ENCODE data around the gene APPL2.

Gene APPL2

DNA sequence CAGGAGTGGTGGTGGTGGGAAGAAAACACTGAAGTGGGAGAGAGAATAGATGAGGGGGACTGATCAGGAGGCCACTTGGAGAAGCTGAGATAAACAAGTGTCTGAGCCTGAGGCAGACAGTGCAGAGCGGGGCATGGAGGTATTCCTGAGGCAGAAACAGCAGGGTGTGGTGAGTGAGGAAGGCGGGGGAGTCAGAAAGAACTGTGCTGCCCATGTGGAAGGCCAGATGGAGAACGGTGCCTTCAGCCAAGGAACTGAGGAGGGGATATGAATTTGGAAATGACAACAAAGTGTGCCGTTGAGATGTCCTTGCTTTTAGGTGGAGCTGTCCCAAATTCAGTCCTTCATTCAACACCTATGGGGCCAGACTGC is 13.7 kb downstream of the APPL2 start:
- DNase-seq, result no peak

GRCh38 chr12:105221583-105222283 is 14.2 kb downstream of the APPL2 start:
- no peak for DNase-seq

DNA sequence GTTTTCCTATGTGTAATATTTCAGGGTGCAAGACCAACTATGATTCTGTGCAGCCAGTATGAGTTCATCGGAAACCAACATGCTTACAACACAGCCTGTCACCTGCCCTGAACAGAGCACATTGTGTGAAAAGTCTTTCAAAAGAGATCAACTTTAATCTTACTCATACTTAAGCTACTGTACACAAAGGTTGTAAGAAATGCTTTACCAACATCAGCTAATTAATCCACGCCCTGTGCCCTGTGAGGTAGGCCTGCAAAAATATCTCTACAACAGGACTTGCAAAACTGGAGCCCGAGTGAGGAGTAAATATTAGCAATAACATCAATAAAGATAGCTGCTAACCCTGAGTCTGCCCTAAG is 15.1 kb downstream of the APPL2 start:
- no peak for DNase-seq

- no peak for DNase-seq
These were observed 15.6 kb downstream of the APPL2 start for GRCh38 chr12:105220150-105220928.

DNA sequence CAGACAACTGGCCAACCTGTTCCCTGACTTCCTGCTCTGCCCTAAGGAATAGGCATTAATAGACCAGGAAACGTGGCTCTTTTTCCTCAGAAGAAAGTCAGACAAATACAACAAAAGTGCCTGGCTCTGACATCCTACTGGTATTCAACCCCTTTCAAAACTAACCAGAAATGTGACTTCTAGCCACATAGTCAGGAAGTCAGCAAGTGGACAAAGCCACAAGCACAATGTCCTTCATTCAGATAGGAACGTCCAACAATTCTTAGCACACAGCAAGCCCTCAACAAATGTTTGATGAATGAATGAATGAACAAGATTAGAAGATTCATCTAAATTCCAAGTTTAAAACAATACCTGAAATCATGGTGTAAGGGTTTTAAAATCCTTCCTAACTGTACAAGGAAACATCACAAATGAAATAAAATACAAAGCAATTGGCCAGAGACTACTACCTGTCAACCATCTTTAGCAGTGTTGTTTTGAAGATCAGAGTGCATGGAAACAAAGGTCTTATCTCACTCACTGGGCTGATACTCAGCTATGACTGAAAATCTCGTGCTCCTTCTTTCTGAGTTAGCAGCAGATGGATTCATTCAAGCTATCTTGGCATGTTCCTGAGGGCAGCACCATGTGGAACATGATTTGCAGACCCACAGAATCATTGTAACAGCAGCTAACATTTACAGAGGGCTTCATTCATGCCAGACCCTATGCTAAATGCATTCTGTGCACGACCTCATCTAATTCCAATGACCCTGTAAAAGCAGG is 16.5 kb downstream of the APPL2 start:
- no peak for DNase-seq

GRCh38 chr12:105218434-105218833 is 17.5 kb downstream of the APPL2 start:
- DNase-seq, result no peak

- no peak for DNase-seq
These were observed 21.2 kb downstream of the APPL2 start for GRCh38 chr12:105214670-105215375.

DNA sequence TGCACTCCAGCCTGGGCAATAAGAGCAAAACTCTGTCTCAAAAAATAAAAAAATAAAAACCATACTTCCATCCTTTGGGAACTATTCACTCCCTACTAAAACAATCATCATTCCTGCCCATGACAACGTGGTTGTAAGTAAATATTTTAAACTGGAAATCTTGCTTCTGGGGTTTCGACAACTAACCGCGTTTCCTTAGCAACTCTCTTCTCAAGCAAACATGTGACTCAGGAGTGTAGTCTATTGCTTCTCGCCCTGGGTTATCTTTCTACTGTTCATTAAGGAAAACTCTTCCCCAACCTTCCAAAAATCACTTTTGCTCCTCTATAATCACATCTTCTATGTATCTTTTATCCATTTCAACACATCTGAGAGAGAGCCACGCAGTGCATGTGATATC is 21.8 kb downstream of the APPL2 start:
- no peak for DNase-seq

- DNase-seq, result no peak
These were observed 23.5 kb downstream of the APPL2 start for GRCh38 chr12:105212438-105212837.

DNA sequence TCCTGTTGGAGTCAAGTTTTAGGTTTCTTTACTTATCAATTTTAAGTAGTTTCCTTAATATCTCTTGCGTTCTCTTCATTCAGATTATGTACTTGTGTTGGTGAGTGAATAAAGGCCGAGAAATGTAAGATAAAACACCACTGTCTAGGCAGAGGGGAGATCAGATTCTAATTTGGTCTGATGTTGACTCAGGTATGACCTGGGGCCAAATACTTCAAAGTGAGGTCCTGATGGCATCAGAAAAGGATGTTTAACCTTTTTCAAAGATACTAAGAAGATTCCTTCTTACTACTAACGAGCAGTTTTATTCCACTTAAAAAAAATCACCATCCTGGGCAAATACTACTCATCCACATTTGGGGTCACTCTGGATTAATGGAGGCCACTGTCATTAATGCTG is 26.9 kb downstream of the APPL2 start:
- no peak for DNase-seq

DNA sequence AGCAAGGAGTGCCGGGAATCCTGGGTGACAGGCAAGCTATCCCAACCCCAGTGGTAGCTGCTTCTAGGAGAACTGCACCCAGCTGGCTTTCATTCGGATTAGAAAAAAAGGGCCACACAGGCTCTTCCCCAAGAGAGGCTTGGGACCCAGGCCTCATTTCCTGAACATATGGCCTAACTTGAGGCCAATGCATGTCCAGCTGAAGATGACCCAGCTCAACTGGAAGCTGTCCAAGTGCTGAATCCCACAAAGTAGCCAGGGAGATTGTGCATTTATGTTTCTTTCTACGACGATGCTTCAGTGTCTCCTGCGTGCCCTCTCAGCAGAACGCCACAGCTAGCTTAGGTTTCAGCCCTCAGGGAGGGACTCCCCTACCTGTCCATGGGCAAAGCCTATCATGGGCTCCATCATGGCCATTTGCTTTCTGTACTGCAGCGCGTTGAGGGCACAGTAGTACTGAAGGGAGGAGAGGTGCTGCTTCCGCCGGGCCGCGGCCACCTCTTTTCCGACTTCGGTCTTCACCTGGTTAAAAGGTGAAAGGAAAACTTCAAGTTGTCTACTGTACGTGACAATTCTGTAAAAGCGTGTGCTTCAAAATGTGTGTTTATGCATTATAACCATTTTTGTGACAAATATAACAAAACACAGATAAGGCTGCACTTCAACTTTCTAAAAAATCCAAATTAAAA is 29.1 kb downstream of the APPL2 start:
- DNase-seq, result no peak

GRCh38 chr12:105205322-105206048 is 30.5 kb downstream of the APPL2 start:
- no peak for DNase-seq

- DNase-seq, result no peak
These were observed 31.1 kb downstream of the APPL2 start for GRCh38 chr12:105204916-105205315.

- no peak for DNase-seq
These were observed 31.8 kb downstream of the APPL2 start for GRCh38 chr12:105204127-105204526.

- no peak for DNase-seq
These were observed 33.8 kb downstream of the APPL2 start for GRCh38 chr12:105202202-105202601.

- DNase-seq, result no peak
These were observed 34.7 kb downstream of the APPL2 start for GRCh38 chr12:105201299-105201698.

GRCh38 chr12:105200385-105200784 is 35.6 kb downstream of the APPL2 start:
- DNase-seq, result no peak

- no peak for DNase-seq
These were observed 37.0 kb downstream of the APPL2 start for GRCh38 chr12:105198961-105199360.

- no peak for DNase-seq
These were observed 39.9 kb downstream of the APPL2 start for GRCh38 chr12:105196090-105196489.

DNA sequence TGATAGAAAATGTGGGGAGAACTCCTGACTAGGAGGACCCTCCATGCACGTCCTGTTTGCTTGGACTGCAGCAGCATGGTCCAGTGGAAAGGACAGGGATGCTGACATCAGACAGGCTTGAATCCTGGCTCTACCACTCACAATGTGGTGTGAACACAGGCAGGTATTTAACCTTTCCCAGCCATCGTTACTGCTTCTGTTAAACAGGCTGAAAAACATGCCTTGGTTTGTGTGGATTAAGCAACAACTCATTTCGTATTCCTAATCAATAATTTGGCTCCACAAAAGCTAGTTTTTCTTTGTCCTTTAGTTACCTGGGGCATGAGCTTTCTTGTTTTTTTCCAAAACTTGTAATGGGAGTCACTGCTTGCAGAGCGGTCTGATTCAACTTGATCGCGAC is 41.0 kb downstream of the APPL2 start:
- DNase-seq, result no peak

- DNase-seq, result no peak
These were observed 43.2 kb downstream of the APPL2 start for GRCh38 chr12:105192624-105193225.

- DNase-seq, result no peak
These were observed 45.4 kb downstream of the APPL2 start for GRCh38 chr12:105190530-105190929.

Measured in activated effector memory CD4-positive, alpha-beta T cell treated with Interleukin-2 at 50 U/mL for 16 hours (primary cell).